HG02870 (cell line): ENCODE results near the gene PIN4.
"Not testable (repeated sequence)": the region's sequence is repeated elsewhere in the genome, so short reads cannot be mapped to it uniquely, and the experiment has no call there.

Experiments used
- ATAC-seq: cut with Tn5 transposase; IDR thresholded peaks from one replicate; pipeline ENCODE4 v1.9.1; 2021; ENCODE audit warnings: mild to moderate bottlenecking, moderate library complexity; ENCODE audit not compliant: unreplicated experiment

Gene PIN4

GRCh38 chrX:72181178-72182125 lies at the start of gene PIN4:
Gene PIN4 (plus strand): TSS chrX:72181757. CDS start chrX:72181786, 29 bp downstream.
- peak; percentile 94 for ATAC-seq

GRCh38 chrX:72132456-72132855 lies 49.1 kb upstream of the PIN4 start:
- ATAC-seq = no peak

GRCh38 chrX:72133851-72134546 lies 47.6 kb upstream of the PIN4 start:
- ATAC-seq = no peak

- ATAC-seq = no peak
These were observed 43.6 kb upstream of the PIN4 start for GRCh38 chrX:72137846-72138495.

- no peak for ATAC-seq
These were observed 42.0 kb upstream of the PIN4 start for GRCh38 chrX:72139538-72139937.

GRCh38 chrX:72141372-72142004 lies 40.1 kb upstream of the PIN4 start:
- ATAC-seq = peak; percentile 54

- no peak for ATAC-seq
These were observed 39.3 kb upstream of the PIN4 start for GRCh38 chrX:72142094-72142793.

- no peak for ATAC-seq
These were observed 38.6 kb upstream of the PIN4 start for GRCh38 chrX:72142794-72143608.

GRCh38 chrX:72143609-72143907 lies 38.0 kb upstream of the PIN4 start:
- ATAC-seq = no peak

GRCh38 chrX:72145181-72145580 lies 36.4 kb upstream of the PIN4 start:
- no peak for ATAC-seq

GRCh38 chrX:72146527-72146926 lies 35.0 kb upstream of the PIN4 start:
- no peak for ATAC-seq

GRCh38 chrX:72158773-72159172 lies 22.8 kb upstream of the PIN4 start:
- no peak for ATAC-seq

- ATAC-seq = no peak
These were observed 21.8 kb upstream of the PIN4 start for GRCh38 chrX:72159769-72160168.

- ATAC-seq = no peak
These were observed 16.0 kb upstream of the PIN4 start for GRCh38 chrX:72165551-72165950.

- ATAC-seq = no peak
These were observed 12.4 kb upstream of the PIN4 start for GRCh38 chrX:72169008-72169728.

- ATAC-seq = not testable (repeated sequence)
These were observed 5.3 kb upstream of the PIN4 start for GRCh38 chrX:72176289-72176688.

GRCh38 chrX:72176981-72177380 lies 4.6 kb upstream of the PIN4 start:
- ATAC-seq = no peak

GRCh38 chrX:72180539-72180938 lies 1.0 kb upstream of the PIN4 start:
- ATAC-seq = no peak

- no peak for ATAC-seq
These were observed 1.4 kb downstream of the PIN4 start for GRCh38 chrX:72182924-72183323.
